Mesenchymal stem cell (in vitro differentiated cells and primary cell): Measurements from ENCODE around the gene CTSL.

Experiments used
- DNase-seq: peaks from one replicate; pipeline ENCODE4 v3.0.0-alpha.2; 2013
- H2AFZ ChIP-seq: one replicate; pipeline ENCODE4 v1.6.1; 2013; ENCODE audit warnings: low read depth, mild to moderate bottlenecking, control low read depth, inconsistent platforms, low read length, moderate library complexity
- H2AK5ac ChIP-seq: 2 replicates; pipeline ENCODE4 v1.6.1; 2013; ENCODE audit warnings: low read length, moderate library complexity, mild to moderate bottlenecking, inconsistent platforms; ENCODE audit not compliant: severe bottlenecking
- H2BK120ac ChIP-seq: one replicate; pipeline ENCODE4 v1.6.1; 2013; ENCODE audit warnings: low read depth, mild to moderate bottlenecking, inconsistent platforms, low read length, moderate library complexity
- H2BK12ac ChIP-seq, 2 experiments: one replicate each; pipeline ENCODE4 v1.6.1; 2013; ENCODE audit warnings: inconsistent platforms in 2 of 2, low read length in 2 of 2, mild to moderate bottlenecking in 2 of 2, moderate library complexity in 2 of 2, control low read depth in 1 of 2
- H2BK15ac ChIP-seq: one replicate; pipeline ENCODE4 v1.6.1; 2013; ENCODE audit warnings: mild to moderate bottlenecking, low read depth, inconsistent platforms; ENCODE audit not compliant: poor library complexity, severe bottlenecking
- H2BK5ac ChIP-seq: 2 replicates; pipeline ENCODE4 v1.6.1; 2013; ENCODE audit warnings: low read depth, mild to moderate bottlenecking, low read length, control low read depth, inconsistent platforms; ENCODE audit not compliant: poor library complexity, severe bottlenecking
- H3K14ac ChIP-seq, 2 experiments: one replicate each; pipeline ENCODE4 v1.6.1; 2013; ENCODE audit warnings: inconsistent platforms in 2 of 2, low read length in 2 of 2, control low read depth in 1 of 2, mild to moderate bottlenecking in 1 of 2, moderate library complexity in 1 of 2
- H3K18ac ChIP-seq, 2 experiments: one replicate each; pipeline ENCODE4 v1.6.1; 2013; ENCODE audit warnings: inconsistent platforms in 2 of 2, low read length in 2 of 2, control low read depth in 1 of 2, low read depth in 1 of 2, mild to moderate bottlenecking in 1 of 2
- H3K23ac ChIP-seq, 2 experiments: one replicate each; pipeline ENCODE4 v1.6.1; 2013; ENCODE audit warnings: inconsistent platforms in 2 of 2, low read length in 2 of 2, mild to moderate bottlenecking in 2 of 2, moderate library complexity in 2 of 2, control low read depth in 1 of 2
- H3K27ac ChIP-seq: 2 replicates; pipeline ENCODE4 v1.5.1; 2013; ENCODE audit warnings: mild to moderate bottlenecking, moderate library complexity, low read length, control low read depth, inconsistent platforms; ENCODE audit not compliant: poor library complexity, severe bottlenecking
- H3K27me3 ChIP-seq, 2 experiments: 2 replicates each; pipeline versions ENCODE4 v1.6.1 to v1.7.0; 2013; ENCODE audit warnings: low read length in 2 of 2, mild to moderate bottlenecking in 2 of 2, moderate library complexity in 2 of 2, control low read depth in 1 of 2, inconsistent platforms in 1 of 2; ENCODE audit not compliant: control insufficient read depth in 1 of 2, insufficient read depth in 1 of 2
- H3K36me3 ChIP-seq, 2 experiments: 2 replicates each; pipeline versions ENCODE4 v1.6.1 to v1.7.0; 2013; ENCODE audit warnings: low read length in 2 of 2, control low read depth in 1 of 2, inconsistent platforms in 1 of 2, low read depth in 1 of 2, mild to moderate bottlenecking in 1 of 2; ENCODE audit not compliant: insufficient read depth in 2 of 2, control insufficient read depth in 1 of 2
- H3K4ac ChIP-seq, 2 experiments: one replicate each; pipeline ENCODE4 v1.6.1; 2013; ENCODE audit warnings: inconsistent platforms in 2 of 2, low read length in 2 of 2, mild to moderate bottlenecking in 2 of 2, moderate library complexity in 2 of 2, control low read depth in 1 of 2, low read depth in 1 of 2
- H3K4me1 ChIP-seq: 2 replicates; pipeline ENCODE4 v1.6.1; 2013; ENCODE audit warnings: low read depth, low read length, control low read depth; ENCODE audit not compliant: control insufficient read depth, insufficient read depth
- H3K4me2 ChIP-seq: 2 replicates; pipeline ENCODE4 v1.6.1; 2013; ENCODE audit warnings: low read length, mild to moderate bottlenecking, inconsistent platforms; ENCODE audit not compliant: poor library complexity, severe bottlenecking
- H3K4me3 ChIP-seq, 2 experiments: 2 replicates each; pipeline versions ENCODE4 v1.5.1 to v1.7.0; 2013; ENCODE audit warnings: low read length in 2 of 2, mild to moderate bottlenecking in 2 of 2, control low read depth in 1 of 2, low read depth in 1 of 2; ENCODE audit not compliant: insufficient read depth in 1 of 2
- H3K79me1 ChIP-seq: replicated peaks from 2 replicates; pipeline ENCODE4 v1.6.1; 2013; ENCODE audit warnings: mild to moderate bottlenecking, control low read depth, low read length, inconsistent platforms; ENCODE audit not compliant: poor library complexity, severe bottlenecking
- H3K9ac ChIP-seq: 2 replicates; pipeline ENCODE4 v1.7.0; 2013; ENCODE audit warnings: mild to moderate bottlenecking, low read length, moderate library complexity
- H3K9me3 ChIP-seq: 2 replicates; pipeline ENCODE4 v1.7.0; 2013; ENCODE audit warnings: mild to moderate bottlenecking, low read length; ENCODE audit not compliant: control insufficient read depth
- H4K8ac ChIP-seq: one replicate; pipeline ENCODE4 v1.6.1; 2013; ENCODE audit warnings: inconsistent platforms, mild to moderate bottlenecking, low read length, moderate library complexity
- H4K91ac ChIP-seq: one replicate; pipeline ENCODE4 v1.6.1; 2013; ENCODE audit warnings: mild to moderate bottlenecking, low read length, inconsistent platforms
- WGBS: methylation state at CpG from one replicate; pipeline ENCODE4 v1.1.7; 2013; ENCODE audit warnings: mixed read lengths; 5-methylcytosine and 5-hydroxymethylcytosine counted together

The CTSL gene

DNA sequence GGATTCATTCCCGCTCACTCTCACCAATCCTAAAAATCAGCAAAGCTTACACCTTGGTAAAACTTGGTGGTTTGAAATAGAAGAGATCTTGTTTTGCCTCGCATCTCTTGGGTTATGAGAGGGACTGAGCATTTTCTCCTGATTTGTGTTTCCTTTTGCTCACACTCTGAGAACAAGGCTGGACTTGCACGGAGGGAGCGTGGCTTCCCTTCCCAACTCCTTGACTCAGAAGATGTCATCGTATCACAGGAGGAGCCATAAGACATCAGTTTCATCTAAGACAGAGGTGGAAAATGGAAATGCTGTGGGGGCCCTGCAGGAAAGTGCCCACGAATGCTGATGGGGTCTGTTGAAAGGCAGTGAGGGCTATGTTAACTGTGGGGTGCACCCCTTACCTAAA, 37.4 kb downstream of the CTSL start:
- Histone ChIP-seq H3K27ac (no peak overlapping the region), H3K27me3 (peaks cover 0 to 7% of the 10 kb centered on the region in 2 experiments), H3K9me3 (no peaks in the 10 kb centered on the region), H4K91ac (no peak overlapping the region), H2AK5ac (no peak overlapping the region), H2BK12ac (no peak overlapping the region), H3K9ac (no peak overlapping the region), H3K4me2 (no peak overlapping the region), H3K4me1 (no peaks in the 10 kb centered on the region), H3K14ac (no peak overlapping the region), H3K79me1 (no peaks in the 10 kb centered on the region), H2AFZ (no peak overlapping the region), H3K36me3 (no peaks in the 10 kb centered on the region), H3K18ac (no peak overlapping the region), H3K4me3 (no peak overlapping the region), H2BK15ac (no peak overlapping the region), H2BK120ac (no peak overlapping the region), H3K4ac (no peak overlapping the region), H4K8ac (no peak overlapping the region), H3K23ac (no peak overlapping the region), H2BK5ac (no peak overlapping the region)
- WGBS = 88% methylated on average over 6 of the region's 6 CpGs
- DNase-seq = no peak

DNA sequence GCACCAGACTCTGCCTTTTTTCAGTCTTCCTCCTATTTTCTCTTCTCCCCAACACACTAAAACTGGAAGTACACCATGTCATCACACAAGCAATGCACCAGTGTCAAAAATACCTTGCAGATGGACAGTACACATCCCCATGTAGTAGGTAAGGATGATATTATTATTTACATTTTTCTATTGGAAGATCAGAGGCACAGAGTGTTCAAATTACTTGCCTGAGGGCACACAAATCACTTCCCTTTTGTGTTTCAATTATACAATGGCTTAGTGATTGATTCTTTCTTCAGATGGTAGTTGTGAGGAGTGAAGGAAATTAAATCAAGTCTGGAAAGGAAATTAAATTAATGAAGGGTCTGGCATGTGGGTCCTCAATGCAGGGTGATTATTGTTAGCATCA, 39.6 kb downstream of the CTSL start:
- Histone ChIP-seq H2BK120ac (no peak overlapping the region), H2BK12ac (no peak overlapping the region), H3K18ac (no peak overlapping the region), H3K4me3 (no peak overlapping the region), H3K79me1 (no peaks in the 10 kb centered on the region), H3K4me2 (no peak overlapping the region), H4K8ac (no peak overlapping the region), H2AK5ac (no peak overlapping the region), H2BK5ac (no peak overlapping the region), H3K23ac (no peak overlapping the region), H3K27me3 (peaks cover 0 to 5% of the 10 kb centered on the region in 2 experiments), H3K4ac (no peak overlapping the region), H3K27ac (no peak overlapping the region), H3K4me1 (no peaks in the 10 kb centered on the region), H4K91ac (no peak overlapping the region), H3K36me3 (no peaks in the 10 kb centered on the region), H3K14ac (no peak overlapping the region), H3K9ac (no peak overlapping the region), H2BK15ac (no peak overlapping the region), H3K9me3 (no peaks in the 10 kb centered on the region), H2AFZ (no peak overlapping the region)
- DNase-seq = no peak

DNA sequence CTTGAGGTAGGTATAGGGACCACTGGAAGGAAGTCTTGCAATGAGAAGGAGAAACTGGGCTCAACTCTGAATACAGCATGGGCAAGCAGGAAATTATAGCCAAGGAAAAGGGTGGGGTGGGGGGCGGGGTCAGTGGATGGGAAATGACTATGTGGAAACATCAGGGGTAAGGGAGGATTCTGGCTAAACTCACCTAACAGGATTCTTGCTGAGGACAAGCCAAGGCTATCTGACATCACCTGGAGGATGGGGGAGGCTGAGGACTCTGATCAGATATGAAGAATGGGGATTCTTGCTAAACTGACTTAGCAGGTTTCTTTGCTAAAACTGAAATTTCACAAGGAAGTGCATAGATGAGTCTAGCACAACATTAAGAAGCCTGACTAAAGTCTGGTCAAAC, 40.8 kb downstream of the CTSL start:
- Histone ChIP-seq H3K4ac (no peak overlapping the region), H4K8ac (no peak overlapping the region)

DNA sequence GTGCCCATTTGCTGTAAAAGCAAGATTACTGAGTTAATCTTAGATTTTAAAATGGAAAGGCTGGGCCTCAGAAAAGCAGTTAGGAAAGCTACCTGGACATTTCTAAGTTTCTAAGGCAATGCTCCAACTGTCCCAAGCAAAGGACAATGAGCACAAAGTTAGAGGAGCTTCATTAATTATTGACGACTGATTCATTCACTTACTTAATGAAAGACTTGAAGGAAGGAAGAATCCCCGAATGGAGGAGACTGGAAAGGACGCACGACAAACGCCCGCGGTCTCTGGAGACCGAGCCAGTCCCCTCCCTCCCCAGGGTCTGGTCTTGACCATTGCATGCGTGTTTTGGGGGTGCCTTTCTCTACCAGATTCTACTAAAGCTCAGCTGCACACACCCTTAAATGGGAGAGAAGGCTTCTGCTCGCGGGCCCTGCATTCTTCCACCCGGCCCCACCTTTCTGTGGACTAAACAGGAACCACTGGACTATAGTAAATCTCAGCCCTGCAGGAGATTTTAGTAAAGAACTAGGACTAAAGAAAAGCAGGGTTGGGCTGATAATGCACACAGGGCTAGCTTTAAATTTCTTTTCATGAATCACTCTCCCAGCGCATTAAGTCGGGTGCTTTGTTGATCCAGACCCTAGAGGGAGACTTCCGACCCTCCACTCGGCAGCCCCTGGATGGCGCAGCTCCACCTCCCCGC, 44.8 kb downstream of the CTSL start:
- Histone ChIP-seq H3K4me1 (peaks cover 6% of the 10 kb centered on the region), H3K4me2 (peak overlapping the region; percentile 46), H3K9me3 (no peaks in the 10 kb centered on the region), H3K4ac (no peak overlapping the region), H3K9ac (peak overlapping the region; percentile 55), H2BK15ac (no peak overlapping the region), H4K91ac (no peak overlapping the region), H2BK120ac (no peak overlapping the region), H3K23ac (no peak overlapping the region), H2AK5ac (no peak overlapping the region), H2BK5ac (no peak overlapping the region), H3K14ac (no peak overlapping the region), H3K27ac (no peak overlapping the region), H3K36me3 (no peaks in the 10 kb centered on the region), H2AFZ (no peak overlapping the region), H4K8ac (no peak overlapping the region), H2BK12ac (no peak overlapping the region), H3K79me1 (no peaks in the 10 kb centered on the region), H3K27me3 (peaks cover 0 to 10% of the 10 kb centered on the region in 2 experiments), H3K4me3 (peak overlapping the region in 1 of 2 experiments; percentile 64), H3K18ac (no peak overlapping the region)
- DNase-seq = no peak
- 73% methylated on average over 15 of the region's 18 CpGs for WGBS

More for the DNA sequence above, 40.8 kb downstream of the CTSL start:
- H3K9me3 ChIP-seq = no peaks in the 10 kb centered on the region
- H3K9ac ChIP-seq = no peak overlapping the region
- no peaks in the 10 kb centered on the region for H3K79me1 ChIP-seq
- no peak overlapping the region for H3K27ac ChIP-seq
- H3K4me3 ChIP-seq = no peak overlapping the region
- no peak overlapping the region for H2BK120ac ChIP-seq
- H3K27me3 ChIP-seq = peaks cover 0 to 7% of the 10 kb centered on the region in 2 experiments
- H3K4me2 ChIP-seq = no peak overlapping the region
- H4K91ac ChIP-seq = no peak overlapping the region
- no peak overlapping the region for H3K18ac ChIP-seq
- no peak overlapping the region for H3K14ac ChIP-seq
- 22% methylated on average over 1 of the region's 1 CpG for WGBS
- peaks cover 6% of the 10 kb centered on the region for H3K4me1 ChIP-seq
- H3K36me3 ChIP-seq = no peaks in the 10 kb centered on the region
- no peak for DNase-seq
- no peak overlapping the region for H2AFZ ChIP-seq
- no peak overlapping the region for H2BK12ac ChIP-seq
- no peak overlapping the region for H2BK5ac ChIP-seq
- H2AK5ac ChIP-seq = no peak overlapping the region
- H2BK15ac ChIP-seq = no peak overlapping the region
- H3K23ac ChIP-seq = no peak overlapping the region
